ENCODE measurements around the gene HLA-DPA1.

HLA-DPA1 gene

GRCh38 chr6:33061987-33062386 is 11.5 kb downstream of the HLA-DPA1 start:
- DNase-seq, result no peak

GRCh38 chr6:33057222-33058150 is 16.0 kb downstream of the HLA-DPA1 start:
- no peak for DNase-seq

- no peak for DNase-seq
Measured at GRCh38 chr6:33053230-33053629, 20.2 kb downstream of the HLA-DPA1 start.

GRCh38 chr6:33052627-33053026 is 20.8 kb downstream of the HLA-DPA1 start:
- no peak for DNase-seq

GRCh38 chr6:33050014-33050810 is 23.2 kb downstream of the HLA-DPA1 start:
- no peak for DNase-seq

- no peak for DNase-seq
Measured at GRCh38 chr6:33049323-33050013, 24.0 kb downstream of the HLA-DPA1 start.

- DNase-seq, result no peak
Measured at GRCh38 chr6:33040157-33040556, 33.3 kb downstream of the HLA-DPA1 start.

- DNase-seq, result no peak
Measured at GRCh38 chr6:33036535-33036934, 36.9 kb downstream of the HLA-DPA1 start.

GRCh38 chr6:33034554-33034953 is 38.9 kb downstream of the HLA-DPA1 start:
- DNase-seq, result no peak

GRCh38 chr6:33030245-33030644 is 43.2 kb downstream of the HLA-DPA1 start:
- no peak for DNase-seq

- no peak for DNase-seq
Measured at GRCh38 chr6:33029328-33030184, 43.9 kb downstream of the HLA-DPA1 start.

- DNase-seq, result no peak
Measured at GRCh38 chr6:33028220-33028849, 45.1 kb downstream of the HLA-DPA1 start.

- no peak for DNase-seq
Measured at GRCh38 chr6:33024521-33024920, 48.9 kb downstream of the HLA-DPA1 start.

GRCh38 chr6:33023536-33023935 is 49.9 kb downstream of the HLA-DPA1 start:
- DNase-seq, result no peak

- DNase-seq, result no peak
Measured at GRCh38 chr6:33021917-33022316, 51.5 kb downstream of the HLA-DPA1 start.

GRCh38 chr6:33019372-33019771 is 54.1 kb downstream of the HLA-DPA1 start:
- DNase-seq, result no peak

- DNase-seq, result no peak
Measured at GRCh38 chr6:33018904-33019303, 54.5 kb downstream of the HLA-DPA1 start.

- no peak for DNase-seq
Measured at GRCh38 chr6:33018418-33018817, 55.0 kb downstream of the HLA-DPA1 start.

GRCh38 chr6:33017694-33018353 is 55.6 kb downstream of the HLA-DPA1 start:
- DNase-seq, result no peak

- no peak for DNase-seq
Measured at GRCh38 chr6:33017018-33017417, 56.4 kb downstream of the HLA-DPA1 start.

GRCh38 chr6:33015798-33016197 is 57.7 kb downstream of the HLA-DPA1 start:
- no peak for DNase-seq

Data from T1000 (cell line).